B cell (primary cell): ENCODE measurements around the gene ST6GALNAC2.

Experiments
- EZH2 ChIP-seq: IDR thresholded peaks from 2 replicates; pipeline ENCODE4 v1.6.1; 2012; ENCODE audit warnings: borderline replicate concordance, low read depth, mild to moderate bottlenecking, moderate library complexity, low read length; ENCODE audit not compliant: insufficient read depth, poor library complexity, severe bottlenecking
- TF ChIP-seq, protein P1 (sequence below): fragments of 200-600 bp; IDR thresholded peaks from one replicate; pipeline ENCODE4 v1.8.0; 2022; ENCODE audit warnings: antibody characterized with exemption, mild to moderate bottlenecking

DNA sequence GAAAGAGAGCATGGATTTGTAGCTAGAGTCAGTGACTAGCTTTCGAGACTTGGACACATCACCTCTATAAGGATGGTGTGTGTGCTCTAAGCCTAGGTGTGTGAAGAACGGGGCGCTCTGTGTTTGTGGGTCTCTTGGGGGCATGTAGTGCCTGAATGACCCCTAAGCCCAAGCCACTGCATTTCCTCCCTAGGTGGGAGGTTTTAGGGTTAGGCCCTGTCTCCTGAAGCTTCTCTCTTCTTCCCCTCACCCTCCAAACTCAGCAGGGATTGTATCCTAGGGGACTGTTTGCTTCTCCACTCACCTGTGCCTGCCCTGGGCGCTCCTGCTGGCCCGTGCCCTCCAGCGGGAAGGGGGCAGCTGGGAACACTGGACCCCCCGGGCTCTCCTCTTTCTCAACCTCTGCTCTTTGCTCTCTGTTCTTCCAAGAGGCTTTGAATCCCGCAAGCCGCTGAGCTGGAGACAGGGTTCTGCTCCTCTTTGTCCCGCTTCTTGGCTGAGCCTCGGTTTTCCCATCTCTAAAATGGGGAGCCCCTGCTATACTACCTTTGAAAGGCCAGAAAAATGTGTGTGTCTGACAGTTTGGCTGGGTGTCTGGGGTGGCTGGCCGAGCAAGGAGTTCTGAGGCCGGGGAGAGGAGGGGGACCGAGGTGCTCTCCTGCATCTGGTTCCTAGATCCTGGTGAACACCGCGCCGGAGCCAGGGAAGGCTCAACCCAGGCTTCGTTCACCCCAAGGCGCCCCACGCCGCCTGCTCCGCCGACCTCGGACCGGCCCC, 49.0 kb downstream of the ST6GALNAC2 start:
- TF ChIP-seq, protein P1, sequence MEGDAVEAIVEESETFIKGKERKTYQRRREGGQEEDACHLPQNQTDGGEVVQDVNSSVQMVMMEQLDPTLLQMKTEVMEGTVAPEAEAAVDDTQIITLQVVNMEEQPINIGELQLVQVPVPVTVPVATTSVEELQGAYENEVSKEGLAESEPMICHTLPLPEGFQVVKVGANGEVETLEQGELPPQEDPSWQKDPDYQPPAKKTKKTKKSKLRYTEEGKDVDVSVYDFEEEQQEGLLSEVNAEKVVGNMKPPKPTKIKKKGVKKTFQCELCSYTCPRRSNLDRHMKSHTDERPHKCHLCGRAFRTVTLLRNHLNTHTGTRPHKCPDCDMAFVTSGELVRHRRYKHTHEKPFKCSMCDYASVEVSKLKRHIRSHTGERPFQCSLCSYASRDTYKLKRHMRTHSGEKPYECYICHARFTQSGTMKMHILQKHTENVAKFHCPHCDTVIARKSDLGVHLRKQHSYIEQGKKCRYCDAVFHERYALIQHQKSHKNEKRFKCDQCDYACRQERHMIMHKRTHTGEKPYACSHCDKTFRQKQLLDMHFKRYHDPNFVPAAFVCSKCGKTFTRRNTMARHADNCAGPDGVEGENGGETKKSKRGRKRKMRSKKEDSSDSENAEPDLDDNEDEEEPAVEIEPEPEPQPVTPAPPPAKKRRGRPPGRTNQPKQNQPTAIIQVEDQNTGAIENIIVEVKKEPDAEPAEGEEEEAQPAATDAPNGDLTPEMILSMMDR: no peak
- TF ChIP-seq EZH2: no peak
